ENCODE measurements around the gene SLC35E2B. TPM values are rescaled to one million over a fixed set of nuclear protein-coding genes. Genes with fewer than 3 reads are reported as not detected.

Gene SLC35E2B
- total RNA-seq, 2 donors from 2014 or later: 18.4 to 22.1 TPM

GRCh38 chr1:1614954-1615255 is 77.7 kb downstream of the SLC35E2B start:
- Histone ChIP-seq H3K27ac (peak overlapping the region; percentile 100), H3K4me3 (peak overlapping the region; percentile 97 to 100)
- TF ChIP-seq CTCF (IDR thresholded peaks at IDR 0.05): no peak

DNA sequence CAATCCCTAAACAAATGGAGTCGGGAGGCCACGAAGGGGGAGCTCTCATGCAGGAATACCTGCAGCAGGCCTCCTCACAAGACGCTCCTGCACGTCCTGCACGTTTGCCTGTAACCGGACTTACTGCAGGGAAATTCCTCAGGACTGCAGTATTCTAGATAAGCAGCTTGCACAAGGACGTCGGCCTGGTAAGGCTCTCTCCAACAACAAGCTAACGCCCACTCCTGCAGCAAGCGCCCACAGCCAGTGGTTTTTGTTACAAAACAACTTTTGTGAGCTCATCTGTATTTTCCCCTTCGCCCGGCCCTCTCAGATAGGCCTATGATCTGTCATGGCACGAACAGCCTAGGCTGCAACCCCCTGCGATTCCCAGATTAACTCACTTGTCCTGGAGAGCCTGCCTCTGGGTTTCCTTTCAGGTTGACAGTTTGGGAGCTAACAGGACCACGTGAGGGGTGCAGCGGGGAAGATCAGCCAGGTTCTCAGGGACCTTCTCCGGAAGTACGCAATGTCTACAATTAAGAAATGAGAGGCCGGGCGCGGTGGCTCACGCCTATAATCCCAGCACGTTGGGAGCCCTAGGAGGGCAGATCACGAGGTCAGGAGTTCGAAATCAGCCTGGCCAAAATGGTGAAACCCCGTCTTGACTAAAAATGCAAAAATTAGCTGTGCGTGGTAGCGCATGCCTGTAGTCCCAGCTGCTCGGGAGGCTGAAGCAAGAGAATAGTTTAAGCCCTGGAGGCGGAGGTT is 78.2 kb downstream of the SLC35E2B start:
- H3K4me1 ChIP-seq: peaks cover 0 to 39% of the 10 kb centered on the region in 2 donors
- H3K36me3 ChIP-seq: no peaks in the 10 kb centered on the region
- DNase-seq (ENCODE audit: low spot score): peak; percentile 79
- no peaks in the 10 kb centered on the region for H3K9me3 ChIP-seq
- H3K27me3 ChIP-seq: no peaks in the 10 kb centered on the region
- no peak for TF ChIP-seq CTCF (IDR thresholded peaks at IDR 0.05)
- peak overlapping the region; percentile 100 for H3K27ac ChIP-seq
- peak overlapping the region; percentile 97 to 100 for H3K4me3 ChIP-seq

More at GRCh38 chr1:1614954-1615255, 77.7 kb downstream of the SLC35E2B start:
- Histone ChIP-seq H3K9me3 (no peaks in the 10 kb centered on the region), H3K36me3 (no peaks in the 10 kb centered on the region), H3K27me3 (no peaks in the 10 kb centered on the region), H3K4me1 (peaks cover 0 to 45% of the 10 kb centered on the region in 2 donors)
- DNase-seq (ENCODE audit: low spot score): no peak

DNA sequence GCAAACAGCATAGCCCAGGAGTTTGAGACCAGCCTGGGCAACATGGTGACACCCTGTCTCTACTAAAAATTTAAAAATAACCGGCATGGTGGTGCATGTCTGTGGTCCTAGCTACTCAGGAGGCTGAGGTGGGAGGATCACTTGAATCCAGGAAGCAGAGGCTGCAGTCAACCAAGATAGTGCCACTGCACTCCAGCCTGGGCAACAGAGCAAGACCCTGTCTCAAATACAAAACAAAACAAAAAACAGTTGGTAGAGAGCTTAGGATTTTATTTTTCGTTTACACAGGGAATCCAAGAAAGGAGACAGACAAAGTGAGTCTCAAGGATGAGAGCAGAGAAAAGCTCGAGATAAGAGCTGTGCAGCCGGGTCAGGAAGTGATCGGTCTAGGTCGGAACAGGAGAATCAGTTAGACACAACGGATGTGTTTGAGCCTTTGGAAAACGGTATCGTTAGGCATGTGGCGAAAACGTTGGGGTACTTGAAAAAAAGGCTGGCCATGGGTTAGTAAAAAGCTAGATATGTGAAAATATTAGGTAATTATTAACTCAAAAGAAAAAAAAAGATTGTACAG is 79.0 kb downstream of the SLC35E2B start:
- no peaks in the 10 kb centered on the region for H3K27me3 ChIP-seq
- TF ChIP-seq CTCF (IDR thresholded peaks at IDR 0.05): no peak
- no peaks in the 10 kb centered on the region for H3K9me3 ChIP-seq
- no peaks in the 10 kb centered on the region for H3K36me3 ChIP-seq
- peak overlapping the region in 1 of 2 donors; percentile 97 for H3K4me3 ChIP-seq
- H3K4me1 ChIP-seq: peaks cover 0 to 39% of the 10 kb centered on the region in 2 donors
- H3K27ac ChIP-seq: no peak overlapping the region
- no peak for DNase-seq (ENCODE audit: low spot score)

- DNase-seq (ENCODE audit: low spot score): no peak
- no peak for TF ChIP-seq CTCF (IDR thresholded peaks at IDR 0.05)
- no peaks in the 10 kb centered on the region for H3K27me3 ChIP-seq
- H3K27ac ChIP-seq: no peak overlapping the region
- H3K4me3 ChIP-seq: no peak overlapping the region
- H3K4me1 ChIP-seq: peaks cover 0 to 35% of the 10 kb centered on the region in 2 donors
- no peaks in the 10 kb centered on the region for H3K9me3 ChIP-seq
- H3K36me3 ChIP-seq: no peaks in the 10 kb centered on the region
Measured at GRCh38 chr1:1612104-1612400, 80.5 kb downstream of the SLC35E2B start.

- Histone ChIP-seq H3K4me3 (no peak overlapping the region), H3K27ac (peak overlapping the region in 1 of 2 donors; percentile 23), H3K36me3 (no peaks in the 10 kb centered on the region), H3K27me3 (no peaks in the 10 kb centered on the region), H3K4me1 (peaks cover 0 to 27% of the 10 kb centered on the region in 2 donors), H3K9me3 (no peaks in the 10 kb centered on the region)
- DNase-seq (ENCODE audit: low spot score): no peak
- no peak for TF ChIP-seq CTCF (IDR thresholded peaks at IDR 0.05)
Measured at GRCh38 chr1:1610796-1611195, 81.8 kb downstream of the SLC35E2B start.

Data from right atrium auricular region (tissue), 2 donors.